ENCODE results near the gene GUSB. TPM values are rescaled to one million over a fixed set of nuclear protein-coding genes. Genes with fewer than 3 reads are reported as not detected.

GUSB gene
- total and polyA plus RNA-seq, 4 donors = 45.2 to 94.7 (median 53.0) TPM

DNA sequence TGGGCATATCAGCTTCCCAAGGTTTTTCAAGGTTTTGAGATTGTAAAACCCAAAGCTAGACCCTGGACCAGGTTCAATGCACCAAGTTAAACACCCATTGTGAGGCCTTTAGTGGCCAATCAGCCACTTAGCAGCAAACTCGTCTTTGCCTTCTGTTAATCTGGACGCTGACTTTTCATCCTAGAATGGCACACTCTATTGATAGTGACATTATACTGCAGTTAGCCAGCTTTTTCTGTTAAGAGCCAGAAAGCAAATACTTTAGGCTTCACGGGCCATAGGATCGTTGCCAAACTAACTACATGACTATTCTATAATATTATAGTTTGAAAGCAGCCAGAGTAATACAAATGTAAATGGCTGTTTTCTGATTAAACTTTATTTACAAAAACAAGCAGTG, 57.8 kb downstream of the GUSB start:
- Histone ChIP-seq H3K27ac (ENCODE audit: low read depth in 1 of 2, low read length in 2 of 2) (no peak overlapping the region), H3K9ac (ENCODE audit: low read depth in 1 of 2, low read length in 2 of 2) (no peak overlapping the region), H3K9me3 (ENCODE audit: control insufficient read depth in 4 of 4, low read length in 3 of 4) (no peaks in the 10 kb centered on the region), H3K4me3 (ENCODE audit: low read depth in 1 of 3, low read length in 3 of 3) (no peak overlapping the region), H3K36me3 (ENCODE audit: control insufficient read depth in 4 of 4, insufficient read depth in 3 of 4, low read depth in 1 of 4, low read length in 3 of 4) (peaks cover 0 to 2% (median 0%) of the 10 kb centered on the region in 4 donors), H3K27me3 (ENCODE audit: control insufficient read depth in 4 of 4, insufficient read depth in 4 of 4, low read length in 3 of 4) (no peaks in the 10 kb centered on the region), H3K4me1 (ENCODE audit: control insufficient read depth in 4 of 4, insufficient read depth in 4 of 4, low read length in 3 of 4) (peaks cover 0 to 4% (median 0%) of the 10 kb centered on the region in 4 donors)
- TF ChIP-seq FOXA2 (IDR thresholded peaks at IDR 0.05) = no peak
- TF ChIP-seq NR2F2 (IDR thresholded peaks at IDR 0.05) = no peak
- no peak for TF ChIP-seq SP1 (IDR thresholded peaks at IDR 0.05)
- TF ChIP-seq HNF4G (IDR thresholded peaks at IDR 0.05) = no peak
- TF ChIP-seq, protein P1, sequence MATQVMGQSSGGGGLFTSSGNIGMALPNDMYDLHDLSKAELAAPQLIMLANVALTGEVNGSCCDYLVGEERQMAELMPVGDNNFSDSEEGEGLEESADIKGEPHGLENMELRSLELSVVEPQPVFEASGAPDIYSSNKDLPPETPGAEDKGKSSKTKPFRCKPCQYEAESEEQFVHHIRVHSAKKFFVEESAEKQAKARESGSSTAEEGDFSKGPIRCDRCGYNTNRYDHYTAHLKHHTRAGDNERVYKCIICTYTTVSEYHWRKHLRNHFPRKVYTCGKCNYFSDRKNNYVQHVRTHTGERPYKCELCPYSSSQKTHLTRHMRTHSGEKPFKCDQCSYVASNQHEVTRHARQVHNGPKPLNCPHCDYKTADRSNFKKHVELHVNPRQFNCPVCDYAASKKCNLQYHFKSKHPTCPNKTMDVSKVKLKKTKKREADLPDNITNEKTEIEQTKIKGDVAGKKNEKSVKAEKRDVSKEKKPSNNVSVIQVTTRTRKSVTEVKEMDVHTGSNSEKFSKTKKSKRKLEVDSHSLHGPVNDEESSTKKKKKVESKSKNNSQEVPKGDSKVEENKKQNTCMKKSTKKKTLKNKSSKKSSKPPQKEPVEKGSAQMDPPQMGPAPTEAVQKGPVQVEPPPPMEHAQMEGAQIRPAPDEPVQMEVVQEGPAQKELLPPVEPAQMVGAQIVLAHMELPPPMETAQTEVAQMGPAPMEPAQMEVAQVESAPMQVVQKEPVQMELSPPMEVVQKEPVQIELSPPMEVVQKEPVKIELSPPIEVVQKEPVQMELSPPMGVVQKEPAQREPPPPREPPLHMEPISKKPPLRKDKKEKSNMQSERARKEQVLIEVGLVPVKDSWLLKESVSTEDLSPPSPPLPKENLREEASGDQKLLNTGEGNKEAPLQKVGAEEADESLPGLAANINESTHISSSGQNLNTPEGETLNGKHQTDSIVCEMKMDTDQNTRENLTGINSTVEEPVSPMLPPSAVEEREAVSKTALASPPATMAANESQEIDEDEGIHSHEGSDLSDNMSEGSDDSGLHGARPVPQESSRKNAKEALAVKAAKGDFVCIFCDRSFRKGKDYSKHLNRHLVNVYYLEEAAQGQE (IDR thresholded peaks at IDR 0.05) = no peak
- no peak for TF ChIP-seq EGR1 (IDR thresholded peaks at IDR 0.05; ENCODE audit: low read depth in 2 of 2)
- TF ChIP-seq, protein P2, sequence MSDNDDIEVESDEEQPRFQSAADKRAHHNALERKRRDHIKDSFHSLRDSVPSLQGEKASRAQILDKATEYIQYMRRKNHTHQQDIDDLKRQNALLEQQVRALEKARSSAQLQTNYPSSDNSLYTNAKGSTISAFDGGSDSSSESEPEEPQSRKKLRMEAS (IDR thresholded peaks at IDR 0.05) = no peak
- TF ChIP-seq YY1 (IDR thresholded peaks at IDR 0.05) = no peak
- TF ChIP-seq GABPA (IDR thresholded peaks at IDR 0.05 in 1 of 2, conservative IDR thresholded peaks at IDR 0.05 in 1 of 2) = no peak
- no peak for TF ChIP-seq RXRA (IDR thresholded peaks at IDR 0.05)
- TF ChIP-seq, protein P3, sequence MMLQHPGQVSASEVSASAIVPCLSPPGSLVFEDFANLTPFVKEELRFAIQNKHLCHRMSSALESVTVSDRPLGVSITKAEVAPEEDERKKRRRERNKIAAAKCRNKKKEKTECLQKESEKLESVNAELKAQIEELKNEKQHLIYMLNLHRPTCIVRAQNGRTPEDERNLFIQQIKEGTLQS (IDR thresholded peaks at IDR 0.05) = no peak
- TF ChIP-seq TAF1 (conservative IDR thresholded peaks at IDR 0.05) = no peak
- TF ChIP-seq JUND (IDR thresholded peaks at IDR 0.05) = no peak
- no peak for TF ChIP-seq RAD21 (IDR thresholded peaks at IDR 0.05)
- TF ChIP-seq HNF4A (conservative IDR thresholded peaks at IDR 0.05) = no peak
- TF ChIP-seq, protein P4, sequence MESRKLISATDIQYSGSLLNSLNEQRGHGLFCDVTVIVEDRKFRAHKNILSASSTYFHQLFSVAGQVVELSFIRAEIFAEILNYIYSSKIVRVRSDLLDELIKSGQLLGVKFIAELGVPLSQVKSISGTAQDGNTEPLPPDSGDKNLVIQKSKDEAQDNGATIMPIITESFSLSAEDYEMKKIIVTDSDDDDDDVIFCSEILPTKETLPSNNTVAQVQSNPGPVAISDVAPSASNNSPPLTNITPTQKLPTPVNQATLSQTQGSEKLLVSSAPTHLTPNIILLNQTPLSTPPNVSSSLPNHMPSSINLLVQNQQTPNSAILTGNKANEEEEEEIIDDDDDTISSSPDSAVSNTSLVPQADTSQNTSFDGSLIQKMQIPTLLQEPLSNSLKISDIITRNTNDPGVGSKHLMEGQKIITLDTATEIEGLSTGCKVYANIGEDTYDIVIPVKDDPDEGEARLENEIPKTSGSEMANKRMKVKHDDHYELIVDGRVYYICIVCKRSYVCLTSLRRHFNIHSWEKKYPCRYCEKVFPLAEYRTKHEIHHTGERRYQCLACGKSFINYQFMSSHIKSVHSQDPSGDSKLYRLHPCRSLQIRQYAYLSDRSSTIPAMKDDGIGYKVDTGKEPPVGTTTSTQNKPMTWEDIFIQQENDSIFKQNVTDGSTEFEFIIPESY (IDR thresholded peaks at IDR 0.05) = no peak
- no peak for TF ChIP-seq FOXA1 (IDR thresholded peaks at IDR 0.05)
- TF ChIP-seq, protein P5, sequence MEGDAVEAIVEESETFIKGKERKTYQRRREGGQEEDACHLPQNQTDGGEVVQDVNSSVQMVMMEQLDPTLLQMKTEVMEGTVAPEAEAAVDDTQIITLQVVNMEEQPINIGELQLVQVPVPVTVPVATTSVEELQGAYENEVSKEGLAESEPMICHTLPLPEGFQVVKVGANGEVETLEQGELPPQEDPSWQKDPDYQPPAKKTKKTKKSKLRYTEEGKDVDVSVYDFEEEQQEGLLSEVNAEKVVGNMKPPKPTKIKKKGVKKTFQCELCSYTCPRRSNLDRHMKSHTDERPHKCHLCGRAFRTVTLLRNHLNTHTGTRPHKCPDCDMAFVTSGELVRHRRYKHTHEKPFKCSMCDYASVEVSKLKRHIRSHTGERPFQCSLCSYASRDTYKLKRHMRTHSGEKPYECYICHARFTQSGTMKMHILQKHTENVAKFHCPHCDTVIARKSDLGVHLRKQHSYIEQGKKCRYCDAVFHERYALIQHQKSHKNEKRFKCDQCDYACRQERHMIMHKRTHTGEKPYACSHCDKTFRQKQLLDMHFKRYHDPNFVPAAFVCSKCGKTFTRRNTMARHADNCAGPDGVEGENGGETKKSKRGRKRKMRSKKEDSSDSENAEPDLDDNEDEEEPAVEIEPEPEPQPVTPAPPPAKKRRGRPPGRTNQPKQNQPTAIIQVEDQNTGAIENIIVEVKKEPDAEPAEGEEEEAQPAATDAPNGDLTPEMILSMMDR (IDR thresholded peaks at IDR 0.05; ENCODE audit: low read depth, low read length, missing input control) = no peak
- DNase-seq (ENCODE audit: low spot score) = no peak
- 71% methylated on average over 4 of the region's 4 CpGs for WGBS

All from liver (tissue), 9 donors.